HCT116 (cell line): ENCODE data around the gene DPP6.

Source experiments
- CEBPB ChIP-seq: IDR thresholded peaks from 2 replicates; pipeline ENCODE4 v1.6.1; 2012; ENCODE audit warnings: low read depth
- EGR1 ChIP-seq: IDR thresholded peaks from 2 replicates; pipeline ENCODE4 v1.6.1; 2012; ENCODE audit warnings: low read depth
- POLR2A ChIP-seq: IDR thresholded peaks from 2 replicates; pipeline ENCODE4 v1.7.0; 2011; ENCODE audit warnings: borderline replicate concordance; ENCODE audit not compliant: insufficient read depth, insufficient read length; ENCODE audit errors: extremely low read depth
- POLR2AphosphoS5 ChIP-seq: IDR thresholded peaks from 2 replicates; pipeline ENCODE4 v1.6.1; 2011; ENCODE audit warnings: mild to moderate bottlenecking, low read depth, low read length, moderate library complexity
- REST ChIP-seq: IDR thresholded peaks from 2 replicates; pipeline ENCODE4 v1.6.1; 2012; ENCODE audit warnings: low read depth
- SRF ChIP-seq: IDR thresholded peaks from 2 replicates; pipeline ENCODE4 v1.6.1; 2012; ENCODE audit warnings: low read depth
- TF ChIP-seq, protein P1 (sequence below): IDR thresholded peaks from 2 replicates; pipeline ENCODE4 v1.6.1; 2012
- TF ChIP-seq, protein P2 (sequence below), 3 experiments: fragments of 200-600 bp in 1 of 3; sonication (generic) in 1 of 3; IDR thresholded peaks in 2 of 3; conservative IDR thresholded peaks in 1 of 3; 2 replicates each; pipeline ENCODE4 v1.5.1; 2012 to 2017; ENCODE audit warnings: low read depth in 2 of 3, low read length in 2 of 3, antibody characterized with exemption in 1 of 3, borderline replicate concordance in 1 of 3, control low read depth in 1 of 3, mild to moderate bottlenecking in 1 of 3, mixed read lengths in 1 of 3, mixed run types in 1 of 3, moderate library complexity in 1 of 3; ENCODE audit not compliant: insufficient read depth in 1 of 3

- TF ChIP-seq, protein P1, sequence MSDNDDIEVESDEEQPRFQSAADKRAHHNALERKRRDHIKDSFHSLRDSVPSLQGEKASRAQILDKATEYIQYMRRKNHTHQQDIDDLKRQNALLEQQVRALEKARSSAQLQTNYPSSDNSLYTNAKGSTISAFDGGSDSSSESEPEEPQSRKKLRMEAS, result no peak
- TF ChIP-seq EGR1 (no peak), REST (no peak), SRF (no peak), CEBPB (no peak), POLR2A (no peak), POLR2AphosphoS5 (no peak)
- TF ChIP-seq, protein P2, sequence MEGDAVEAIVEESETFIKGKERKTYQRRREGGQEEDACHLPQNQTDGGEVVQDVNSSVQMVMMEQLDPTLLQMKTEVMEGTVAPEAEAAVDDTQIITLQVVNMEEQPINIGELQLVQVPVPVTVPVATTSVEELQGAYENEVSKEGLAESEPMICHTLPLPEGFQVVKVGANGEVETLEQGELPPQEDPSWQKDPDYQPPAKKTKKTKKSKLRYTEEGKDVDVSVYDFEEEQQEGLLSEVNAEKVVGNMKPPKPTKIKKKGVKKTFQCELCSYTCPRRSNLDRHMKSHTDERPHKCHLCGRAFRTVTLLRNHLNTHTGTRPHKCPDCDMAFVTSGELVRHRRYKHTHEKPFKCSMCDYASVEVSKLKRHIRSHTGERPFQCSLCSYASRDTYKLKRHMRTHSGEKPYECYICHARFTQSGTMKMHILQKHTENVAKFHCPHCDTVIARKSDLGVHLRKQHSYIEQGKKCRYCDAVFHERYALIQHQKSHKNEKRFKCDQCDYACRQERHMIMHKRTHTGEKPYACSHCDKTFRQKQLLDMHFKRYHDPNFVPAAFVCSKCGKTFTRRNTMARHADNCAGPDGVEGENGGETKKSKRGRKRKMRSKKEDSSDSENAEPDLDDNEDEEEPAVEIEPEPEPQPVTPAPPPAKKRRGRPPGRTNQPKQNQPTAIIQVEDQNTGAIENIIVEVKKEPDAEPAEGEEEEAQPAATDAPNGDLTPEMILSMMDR (IDR thresholded peaks at IDR 0.05 in 2 of 3, conservative IDR thresholded peaks at IDR 0.05 in 1 of 3; ENCODE audit: borderline replicate concordance in 1 of 3, insufficient read depth in 1 of 3, low read depth in 2 of 3, low read length in 2 of 3), result no peak
Measured at GRCh38 chr7:154167807-154168206, 115.6 kb downstream of the DPP6 start.
